ENCODE results near the gene CX3CR1.

GRCh38 chr3:39273119-39273518 is 6.7 kb downstream of the CX3CR1 start:
- TF ChIP-seq EZH2 (IDR thresholded peaks at IDR 0.05; ENCODE audit: low read length, unreplicated experiment) (no peak), CTCF (conservative IDR thresholded peaks at IDR 0.05; ENCODE audit: low read depth, low read length) (peak; percentile 39; the same call in 1 of the 2 replicates)
